GM18526 (cell line): ENCODE data around the gene OR6S1.

Source experiments
- POLR2A ChIP-seq: IDR thresholded peaks from 3 replicates; pipeline ENCODE4 v1.6.1; 2011; ENCODE audit not compliant: insufficient read length; ENCODE audit errors: extremely low read depth

The OR6S1 gene

DNA sequence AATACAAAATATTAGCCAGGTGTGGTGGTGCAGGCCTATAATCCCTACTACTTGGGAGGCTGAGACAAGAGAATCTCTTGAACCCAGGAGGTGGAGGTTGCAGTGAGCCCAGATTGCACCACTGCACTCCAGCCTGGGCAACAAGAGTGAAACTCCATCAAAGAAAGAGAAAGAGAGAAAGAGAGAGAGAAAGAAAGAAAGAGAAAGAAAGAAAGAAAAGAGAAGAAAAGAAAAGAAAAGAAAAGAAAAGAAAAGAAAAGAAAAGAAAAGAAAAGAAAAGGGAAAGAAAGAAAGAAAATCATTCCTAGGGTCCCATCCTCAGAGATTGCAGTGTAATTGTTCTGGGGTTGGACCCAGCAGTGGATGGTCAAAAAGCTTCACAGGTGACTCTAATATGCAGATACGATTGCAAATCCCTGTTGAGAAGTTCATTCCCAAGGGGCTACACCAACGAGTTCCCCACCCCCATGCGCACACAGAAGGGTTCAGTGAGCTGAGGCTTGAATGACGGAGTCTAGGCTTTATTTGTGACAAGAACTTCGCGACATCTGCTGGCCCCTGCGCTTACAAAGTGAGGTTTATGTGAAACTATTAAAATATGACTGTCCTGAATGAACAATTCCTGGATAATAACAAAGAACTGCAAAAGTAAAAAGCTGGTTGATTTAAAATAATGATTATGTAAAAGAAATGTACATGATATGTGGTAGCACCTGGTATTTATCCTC lies 32.9 kb downstream of the OR6S1 start:
- no peak for TF ChIP-seq POLR2A

DNA sequence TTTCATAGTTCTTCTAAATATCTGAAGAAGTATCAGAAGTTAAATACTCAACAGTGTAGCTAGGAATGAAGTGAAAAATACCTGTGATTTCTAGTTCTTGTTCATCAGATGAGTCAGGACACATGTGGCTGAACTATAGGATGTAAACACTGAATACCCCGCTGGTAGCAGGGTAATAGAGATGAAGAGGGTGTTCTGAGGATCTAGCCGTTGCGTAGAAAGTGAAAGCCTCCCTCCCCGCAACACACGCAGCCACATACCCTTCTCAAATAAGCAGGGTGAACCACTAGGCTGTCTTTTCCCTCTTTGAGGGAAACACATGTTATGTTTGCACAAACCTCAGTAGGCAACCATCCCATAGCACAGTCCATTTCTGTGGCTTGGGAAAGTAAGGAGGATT lies 33.9 kb downstream of the OR6S1 start:
- TF ChIP-seq POLR2A: no peak

DNA sequence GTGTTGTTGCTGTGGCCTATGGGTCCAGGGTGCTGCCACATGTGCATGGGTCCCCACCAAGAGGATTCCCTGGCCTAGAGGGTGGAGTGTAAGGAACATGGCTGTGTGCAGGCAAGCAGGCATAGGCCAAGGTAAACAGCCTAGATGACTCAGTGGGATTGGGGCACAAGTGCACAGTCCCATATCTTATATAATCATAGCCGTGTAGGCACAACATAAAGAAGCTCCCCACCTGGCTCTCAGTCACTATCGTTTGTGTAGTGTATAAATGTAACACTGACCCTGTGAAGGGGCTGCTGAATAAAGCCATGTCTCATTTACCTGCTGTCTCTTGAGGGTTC lies 34.6 kb downstream of the OR6S1 start:
- no peak for TF ChIP-seq POLR2A

DNA sequence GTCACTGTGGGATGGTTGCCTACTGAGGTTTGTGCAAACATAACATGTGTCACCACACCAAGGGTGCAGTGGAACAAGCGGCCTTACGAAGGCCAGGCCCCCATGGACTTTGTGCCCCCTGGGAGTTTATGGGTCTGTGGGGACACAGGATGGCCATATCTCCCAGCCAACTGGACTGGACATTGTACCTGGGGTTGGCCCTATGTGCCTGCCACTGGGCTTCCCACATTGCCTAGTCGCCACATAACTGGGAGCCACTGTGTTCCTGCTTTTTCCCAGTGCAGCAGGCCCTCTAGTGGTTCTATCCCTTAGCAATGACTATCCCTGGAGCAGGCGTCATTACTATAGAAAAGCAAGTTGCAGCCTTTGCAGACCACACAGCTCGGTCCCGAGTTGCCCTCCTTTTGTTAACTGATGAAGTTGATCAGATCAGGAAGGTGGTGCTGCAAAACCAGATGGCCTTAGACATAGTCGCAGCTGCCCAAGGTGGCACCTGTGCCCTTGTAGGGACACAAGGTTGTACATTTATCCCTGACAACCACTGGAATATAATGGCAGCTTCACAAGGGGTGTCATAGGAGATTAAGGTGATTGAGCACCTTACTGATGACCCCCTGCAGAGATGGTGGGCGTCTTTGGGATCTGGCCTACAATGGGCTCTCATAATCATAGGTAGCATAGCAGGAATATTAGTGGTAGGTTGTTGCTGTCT lies 35.1 kb downstream of the OR6S1 start:
- TF ChIP-seq POLR2A: no peak

DNA sequence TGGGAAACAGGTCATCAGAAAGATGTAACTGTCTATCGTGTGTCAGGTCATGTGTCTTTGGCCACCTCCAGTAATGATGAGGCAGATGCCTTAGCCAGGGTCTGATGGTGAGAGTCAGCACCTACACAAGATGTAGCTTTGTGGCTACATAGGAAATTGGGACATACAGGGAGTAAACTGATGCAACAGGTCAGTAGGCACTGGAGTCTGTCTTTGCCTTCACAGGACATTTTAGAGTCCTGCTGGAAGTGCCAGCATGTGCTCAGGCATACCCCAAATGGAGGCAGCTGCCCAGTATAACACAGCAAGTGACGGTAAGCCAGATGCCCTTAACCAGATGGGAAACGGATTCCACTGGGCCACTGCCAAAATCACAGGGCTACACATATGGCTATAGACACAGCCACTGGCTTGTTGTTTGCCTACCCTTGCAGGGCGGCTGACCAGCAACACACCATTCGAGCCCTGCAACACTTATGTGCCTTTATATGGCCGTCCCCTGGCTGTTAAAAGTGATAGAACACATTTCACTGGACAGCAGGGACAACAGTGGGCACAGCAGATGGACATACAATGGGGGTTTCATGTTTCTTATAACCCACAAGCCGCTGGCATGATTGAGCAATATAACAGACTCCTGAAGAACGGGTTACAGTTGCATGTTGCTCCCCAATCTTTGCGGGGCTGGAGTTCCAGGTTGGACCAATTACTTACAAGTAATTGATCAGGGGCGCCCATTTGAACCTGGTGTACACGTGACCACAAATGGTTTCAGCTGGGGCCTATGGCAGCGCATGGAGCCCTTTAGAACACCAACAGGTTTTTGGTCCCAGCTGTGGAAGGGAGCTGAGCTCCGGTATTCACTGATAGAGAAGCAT lies 37.4 kb downstream of the OR6S1 start:
- no peak for TF ChIP-seq POLR2A

DNA sequence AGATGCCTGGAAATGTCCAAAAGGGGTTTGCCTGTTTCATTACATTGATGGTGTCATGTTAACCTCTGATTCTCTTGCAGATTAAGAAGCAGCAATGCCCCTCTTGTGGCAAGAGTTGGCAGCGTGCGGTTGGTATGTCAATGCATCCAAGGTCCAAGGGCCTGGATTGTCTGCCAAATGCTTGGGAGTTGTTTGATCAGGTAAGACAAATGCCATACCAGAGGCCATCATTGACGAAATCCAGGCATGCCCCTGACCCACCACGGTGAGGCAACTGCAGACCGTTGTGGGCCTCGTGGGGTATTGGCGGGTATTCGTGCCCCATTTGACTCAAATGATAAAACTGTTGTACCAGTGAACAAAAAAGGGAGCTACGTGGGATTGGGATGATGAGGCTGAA lies 38.9 kb downstream of the OR6S1 start:
- TF ChIP-seq POLR2A: no peak

DNA sequence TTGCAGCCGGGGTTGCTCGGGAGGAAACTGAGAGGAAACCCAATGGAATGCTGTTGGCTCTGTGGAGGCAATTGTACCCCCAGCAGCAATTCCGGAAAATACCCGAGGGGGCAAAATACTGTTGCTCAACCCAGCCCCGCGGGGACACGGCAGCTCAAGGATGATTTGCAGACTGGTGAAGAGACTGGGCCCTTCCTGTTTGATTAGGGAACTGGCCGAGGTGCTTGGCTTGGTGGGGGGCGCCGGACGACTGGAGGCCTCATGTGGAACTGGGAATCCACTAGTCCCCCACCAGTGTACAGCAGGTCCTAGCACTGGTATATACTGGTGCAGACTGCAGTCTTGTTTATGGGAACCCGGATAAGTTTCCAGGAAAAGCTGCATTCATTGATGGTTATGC lies 40.0 kb downstream of the OR6S1 start:
- TF ChIP-seq POLR2A: no peak

DNA sequence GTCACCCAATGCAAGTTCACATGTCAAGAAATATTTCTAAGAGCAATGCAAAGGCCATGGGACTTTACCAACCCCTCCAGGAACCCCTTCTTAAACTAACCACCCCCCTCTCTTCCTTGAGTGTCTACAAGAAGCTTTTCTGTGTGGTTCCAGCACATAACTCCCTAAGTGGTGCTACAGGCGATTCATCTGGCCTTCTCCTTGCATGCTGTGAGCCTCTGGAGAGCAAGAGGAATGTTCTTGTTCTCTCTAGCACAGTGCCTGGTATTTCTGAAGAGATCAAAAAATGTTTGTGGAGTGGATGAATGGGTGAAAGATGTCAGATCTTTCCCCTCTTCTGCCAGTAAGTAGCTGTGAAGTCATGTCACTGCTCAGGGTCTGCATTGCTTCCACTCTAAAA lies 44.4 kb downstream of the OR6S1 start:
- no peak for TF ChIP-seq POLR2A

DNA sequence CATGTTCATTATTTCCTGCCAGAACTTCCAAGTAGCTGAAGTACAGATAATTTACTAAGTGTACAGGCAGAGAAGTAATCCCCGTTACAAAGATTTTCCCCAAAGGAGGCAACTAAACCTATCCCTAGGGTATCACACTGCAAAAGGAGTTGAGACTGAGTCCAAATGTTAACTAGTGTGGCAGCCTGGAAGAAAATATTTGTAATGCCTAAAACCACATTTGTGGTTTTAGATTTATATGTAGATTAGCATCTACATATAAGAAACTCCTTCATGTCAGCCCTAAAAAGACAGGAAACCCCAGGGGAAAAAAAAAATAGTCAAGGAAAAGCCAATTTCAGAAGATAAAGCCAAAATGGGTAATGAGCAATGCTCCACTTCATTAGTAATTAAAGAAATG lies 48.9 kb downstream of the OR6S1 start:
- no peak for TF ChIP-seq POLR2A

DNA sequence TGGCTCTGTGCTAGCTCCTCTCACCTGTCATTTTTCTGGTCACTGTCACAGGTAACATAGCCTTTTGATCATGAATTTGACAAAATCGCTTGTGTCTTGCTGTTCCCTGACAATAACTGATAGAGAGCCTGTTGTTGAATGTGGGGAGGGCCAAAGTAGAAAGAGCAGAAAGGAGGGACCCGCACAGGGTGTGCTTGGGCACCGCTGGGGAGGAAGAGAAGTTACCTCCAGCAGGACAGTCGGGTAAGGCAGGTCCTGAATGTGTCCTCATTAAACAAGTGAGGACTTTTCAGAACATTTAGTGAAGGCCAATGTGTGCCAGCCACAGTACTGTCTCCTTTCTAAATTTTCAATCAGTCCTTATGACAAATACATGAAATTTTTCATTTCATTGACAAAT lies 50.3 kb downstream of the OR6S1 start, which contains the start of gene RNASE12:
TSS of gene RNASE12 (minus strand) at position 142 of the 400 bp plus-strand sequence. CDS start 653 bp downstream, outside the sequence.
- TF ChIP-seq POLR2A: no peak
